Embryonic facial prominence (tissue), 1 donor: ENCODE results near the gene PLOD3.

Experiments used
- DNase-seq: peaks from one replicate; pipeline ENCODE4 v3.0.0-alpha.2; 2016; ENCODE audit errors: extremely low spot score

PLOD3 gene

GRCh38 chr7:101179713-101180112, 37.7 kb downstream of the PLOD3 start:
- DNase-seq: no peak

- no peak for DNase-seq
These were observed 38.3 kb downstream of the PLOD3 start for GRCh38 chr7:101179117-101179516.

DNA sequence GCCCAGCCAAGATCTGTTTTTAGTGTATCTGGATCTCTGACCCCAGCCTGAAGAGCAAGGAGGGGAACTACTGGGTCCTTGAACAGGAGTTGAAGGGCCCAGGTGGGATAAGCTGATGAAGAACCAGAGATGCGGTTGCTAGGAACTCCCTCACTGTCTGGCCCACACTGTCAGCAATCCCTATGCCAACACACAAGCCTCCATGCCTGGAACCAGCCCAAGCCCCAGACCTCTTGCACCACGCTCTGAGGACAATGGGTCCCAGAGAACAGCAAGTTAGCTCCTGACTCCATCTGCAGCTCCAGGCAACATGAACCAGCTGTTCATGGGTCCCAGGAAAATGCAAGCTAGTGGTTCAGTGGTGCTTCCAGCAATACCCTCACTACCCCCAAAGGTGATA, 39.7 kb downstream of the PLOD3 start:
- no peak for DNase-seq

DNA sequence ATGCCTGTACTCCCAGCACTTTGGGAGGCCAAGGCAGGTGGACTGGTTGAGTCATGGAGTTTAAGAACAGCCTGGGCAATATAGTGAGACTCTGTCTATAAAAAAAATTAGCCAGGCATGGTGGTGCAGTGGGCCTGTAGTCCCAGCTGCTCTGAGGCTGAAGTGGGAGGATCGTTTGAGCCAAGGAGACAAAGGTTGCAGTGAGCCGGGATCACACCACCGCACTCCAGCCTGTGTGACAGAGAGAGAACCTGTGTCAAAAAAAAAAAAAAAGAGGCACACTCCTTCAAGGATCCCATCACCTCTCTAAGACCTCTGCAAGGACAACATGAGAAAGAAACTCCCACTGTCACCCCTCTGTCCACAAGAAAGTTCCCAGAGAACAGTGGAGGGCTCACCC, 41.7 kb downstream of the PLOD3 start:
- DNase-seq: no peak

DNA sequence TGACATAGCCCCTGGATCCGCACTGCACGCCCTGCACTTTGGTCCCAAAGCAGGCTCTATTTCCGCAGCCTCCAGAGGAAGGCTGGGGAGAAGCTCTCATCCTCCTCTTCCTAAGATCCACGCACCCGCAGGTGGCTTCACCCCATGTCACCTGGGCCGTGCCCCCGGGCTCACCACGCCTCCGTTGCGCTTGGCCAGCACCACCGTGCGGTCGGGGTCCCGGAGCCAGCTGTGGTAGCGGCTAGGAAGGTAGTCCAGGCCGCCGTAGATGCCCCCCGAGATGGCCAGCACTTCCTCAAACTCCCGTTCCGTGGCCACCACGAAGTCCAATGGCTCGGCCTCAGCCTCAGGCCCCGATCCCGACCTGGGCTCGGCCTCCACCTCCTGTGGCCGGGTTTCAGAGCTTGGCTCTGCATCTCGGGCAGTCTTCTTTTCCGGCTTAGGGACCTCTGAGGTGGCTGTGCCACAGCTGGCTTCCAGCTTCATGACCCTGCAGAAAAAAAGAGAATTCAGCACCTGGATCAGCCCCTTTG, 43.0 kb downstream of the PLOD3 start:
- peak; percentile 1 for DNase-seq

DNA sequence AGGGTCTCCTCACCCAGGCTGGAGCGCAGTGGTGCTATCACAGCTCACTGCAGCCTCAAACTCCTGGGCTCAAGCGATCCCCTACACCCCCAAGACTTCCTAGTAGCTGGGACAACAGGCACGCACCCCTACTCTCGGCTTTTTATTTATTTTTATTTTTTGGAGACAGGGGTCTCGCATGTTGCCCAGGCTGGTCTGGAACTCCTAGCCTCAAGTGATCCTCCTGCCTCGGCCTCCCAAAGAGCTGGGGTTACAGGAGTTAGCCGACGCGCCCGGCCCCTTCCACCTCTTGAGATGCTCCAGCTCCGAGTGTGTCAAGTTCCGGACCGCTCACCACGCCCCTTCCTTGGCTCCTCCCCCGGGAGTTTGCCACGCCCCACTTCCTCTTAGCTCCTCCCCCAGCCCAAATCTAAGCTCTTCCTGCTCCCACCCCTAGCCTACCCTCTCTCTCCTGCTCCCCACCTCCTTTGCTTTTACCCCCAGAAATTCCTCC, 43.6 kb downstream of the PLOD3 start:
- peak; percentile 5 for DNase-seq

DNA sequence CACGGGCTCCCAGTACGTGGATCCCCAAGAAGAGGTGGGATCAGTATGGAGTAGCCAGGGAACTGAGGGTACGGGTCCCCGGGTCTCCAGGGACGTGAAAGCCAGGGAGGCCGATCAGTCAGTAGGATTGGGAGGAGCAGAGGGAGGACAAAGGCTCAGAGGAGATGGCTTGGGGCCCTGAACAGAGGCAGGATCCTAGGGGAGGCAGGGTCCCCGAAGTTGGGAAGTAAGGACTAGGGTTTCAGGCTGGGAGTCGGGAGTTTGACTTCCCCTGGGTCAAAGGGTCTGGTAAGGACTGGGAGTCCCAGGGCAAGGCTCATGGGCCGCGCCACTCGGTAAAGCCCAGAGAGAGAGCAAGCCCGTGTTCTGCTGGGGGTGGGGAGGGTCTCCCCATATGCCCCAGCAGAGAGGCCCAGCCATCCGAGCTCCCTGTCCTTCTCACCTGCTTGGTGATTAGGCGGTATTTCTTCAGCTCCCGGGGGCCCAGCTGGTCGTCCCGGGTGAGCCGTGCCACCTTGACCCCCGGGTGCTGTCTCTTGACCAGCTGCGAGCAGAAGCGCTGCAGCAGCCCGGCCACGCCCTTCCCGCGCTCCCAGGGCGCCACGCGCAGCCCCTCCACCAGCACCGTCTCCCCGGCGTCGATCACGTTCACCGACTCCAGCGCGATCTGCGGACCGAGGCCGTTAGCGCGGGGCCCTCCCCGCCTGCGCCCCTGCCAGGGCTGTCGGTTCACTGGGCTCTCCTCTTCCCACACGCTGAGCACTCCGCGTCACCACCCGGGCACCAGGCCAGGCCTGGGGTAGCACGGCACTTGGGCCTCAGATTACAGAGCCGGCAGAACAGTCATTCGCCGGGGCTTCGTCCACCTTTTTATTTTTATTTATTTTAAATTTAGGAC, 44.3 kb downstream of the PLOD3 start:
- DNase-seq: no peak

DNA sequence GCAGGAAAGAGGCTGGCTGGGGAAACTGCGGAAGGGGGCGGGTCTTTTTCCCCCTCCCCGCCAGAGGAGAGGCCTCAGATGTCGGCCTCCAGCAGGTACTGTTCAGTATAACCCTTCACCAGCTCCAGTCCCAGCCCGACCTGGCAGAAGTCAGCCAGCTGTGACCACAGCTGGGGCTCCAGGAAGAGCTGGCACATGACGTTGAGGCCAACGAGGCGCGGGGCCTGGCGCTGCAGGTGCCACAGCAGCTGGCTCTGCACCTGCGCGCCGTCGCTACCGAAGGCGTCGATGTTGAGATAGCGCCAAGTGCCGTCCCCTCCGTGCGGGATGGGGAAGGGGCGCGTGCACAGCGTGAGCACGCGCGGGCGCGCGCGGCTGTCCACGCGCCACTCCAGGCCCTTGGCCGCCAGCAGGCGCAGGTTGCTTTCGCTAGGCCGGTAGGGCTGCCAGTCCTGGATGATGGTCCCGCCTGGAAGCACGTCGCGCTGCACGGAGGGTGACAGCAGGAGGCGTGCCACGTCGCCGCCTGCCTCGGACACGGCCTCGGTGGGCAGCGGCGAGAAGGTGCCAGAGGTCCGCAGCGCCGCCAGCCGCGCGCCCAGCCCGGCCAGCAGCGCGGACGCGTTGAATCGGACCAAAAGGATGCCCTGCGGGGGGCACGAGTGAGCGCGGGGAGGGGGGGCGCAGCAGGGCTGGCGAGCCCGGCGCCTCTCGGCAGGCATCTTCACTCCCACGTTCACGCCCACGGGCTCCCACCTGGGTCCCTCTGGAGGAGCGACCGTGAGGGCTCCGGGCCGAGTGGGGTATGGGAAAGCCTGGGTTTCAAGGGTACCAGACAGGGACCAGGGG, 45.2 kb downstream of the PLOD3 start:
- no peak for DNase-seq

GRCh38 chr7:101171442-101171837, 45.9 kb downstream of the PLOD3 start:
- DNase-seq: no peak

DNA sequence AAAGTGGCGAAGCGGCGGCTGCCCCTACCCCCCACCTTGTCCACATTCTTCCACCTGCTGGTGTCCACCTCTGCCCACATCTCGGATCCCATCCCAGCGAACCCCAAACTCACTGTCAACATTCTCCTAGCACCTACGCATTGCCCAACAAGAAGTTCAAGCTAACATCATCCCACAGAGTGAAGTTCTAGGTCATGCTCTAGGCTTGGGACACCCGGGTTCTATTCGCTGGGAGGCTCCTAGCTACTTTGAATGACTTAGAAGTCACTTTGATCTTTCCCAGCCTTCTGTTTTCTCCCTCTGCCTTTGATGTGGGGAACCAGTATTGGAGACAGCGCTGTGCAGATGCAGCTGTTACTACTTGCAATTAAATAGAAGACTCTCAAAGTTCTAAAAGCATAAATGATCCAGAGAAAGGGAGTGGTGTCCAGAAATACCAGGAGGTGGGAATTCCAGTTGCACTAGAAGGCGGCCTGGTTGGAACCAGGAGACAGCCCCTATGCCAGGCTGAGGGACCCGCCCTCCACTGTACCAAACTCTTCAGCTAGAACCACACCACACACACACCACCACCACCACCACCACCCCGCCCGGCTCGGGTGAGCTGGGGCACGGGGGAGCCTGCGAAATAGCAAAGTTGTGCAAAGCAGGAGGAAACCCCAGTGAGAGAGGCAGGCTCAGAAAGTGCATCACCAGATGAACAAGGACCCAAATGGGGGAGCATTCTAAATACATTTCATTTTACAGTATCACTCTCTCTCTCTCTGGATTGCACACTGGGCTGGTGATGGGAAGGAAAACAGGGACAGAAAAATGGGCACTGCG, 46.6 kb downstream of the PLOD3 start:
- DNase-seq: no peak

DNA sequence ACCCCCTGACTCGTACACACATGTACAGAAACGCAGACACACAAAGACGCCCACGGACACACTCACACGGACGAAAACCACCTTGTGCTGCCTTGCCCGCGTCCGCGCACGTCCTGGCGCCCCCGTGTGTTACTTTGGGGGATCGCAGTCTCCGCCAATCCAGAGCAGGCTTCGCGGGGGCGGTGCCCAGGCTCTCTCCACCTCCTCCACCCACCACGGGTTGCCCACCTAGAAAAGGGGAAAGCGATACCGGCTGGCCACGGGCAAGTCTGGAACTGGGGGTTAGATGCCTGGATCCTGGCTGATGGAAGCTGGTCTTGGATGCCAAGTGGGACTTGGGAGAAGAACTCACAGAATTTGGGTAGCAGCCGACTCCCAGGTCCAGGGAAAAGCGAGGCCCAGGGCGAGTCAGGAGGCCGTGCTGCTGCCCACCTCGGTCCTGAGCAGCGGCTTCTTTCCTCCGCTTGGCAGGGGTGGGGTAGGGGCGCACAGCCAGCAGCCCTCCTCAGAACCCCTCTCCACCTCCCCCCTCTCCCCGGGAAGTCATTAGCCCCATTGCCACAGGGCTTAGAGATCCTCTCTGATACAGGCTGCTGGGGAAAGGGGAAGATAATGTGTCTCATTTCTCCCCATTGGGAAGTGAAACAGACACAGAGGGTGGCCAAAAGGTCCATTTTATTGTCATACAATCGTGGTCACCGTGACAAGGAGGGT, 47.4 kb downstream of the PLOD3 start:
- no peak for DNase-seq

GRCh38 chr7:101169110-101169837, 48.1 kb downstream of the PLOD3 start:
- no peak for DNase-seq

DNA sequence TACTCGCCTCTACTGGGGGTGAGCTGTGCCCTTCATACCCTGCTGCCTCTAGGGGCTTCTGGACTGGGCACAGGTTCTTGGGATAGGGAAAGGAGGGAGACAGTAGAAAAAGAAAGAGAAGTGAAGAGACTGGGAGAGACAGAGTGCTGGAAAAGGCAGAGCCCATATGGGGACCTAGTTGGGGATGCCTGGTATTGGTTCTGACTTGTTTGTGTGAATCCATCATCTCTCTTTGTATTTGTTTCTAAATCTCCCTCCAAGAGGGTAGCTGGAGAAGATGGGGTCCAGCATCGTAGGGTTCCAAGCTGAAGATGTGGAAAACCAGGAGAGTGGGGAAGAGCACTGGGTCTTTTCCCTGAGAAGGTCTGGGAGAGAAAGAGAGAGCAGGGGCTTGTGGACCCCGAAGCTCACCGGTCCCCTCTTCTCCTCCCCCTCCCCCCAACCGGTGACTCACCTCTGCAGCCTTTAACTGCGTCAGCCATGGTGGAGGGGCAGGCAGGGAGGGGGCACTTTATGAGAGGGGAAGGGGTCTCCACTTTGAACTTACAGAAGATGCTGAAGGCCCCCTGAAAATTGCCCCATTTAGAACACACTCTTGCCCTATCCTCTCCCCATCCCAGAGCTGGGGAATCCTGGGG, 48.9 kb downstream of the PLOD3 start:
- no peak for DNase-seq

- DNase-seq: no peak
These were observed 49.6 kb downstream of the PLOD3 start for GRCh38 chr7:101167645-101168411.

DNA sequence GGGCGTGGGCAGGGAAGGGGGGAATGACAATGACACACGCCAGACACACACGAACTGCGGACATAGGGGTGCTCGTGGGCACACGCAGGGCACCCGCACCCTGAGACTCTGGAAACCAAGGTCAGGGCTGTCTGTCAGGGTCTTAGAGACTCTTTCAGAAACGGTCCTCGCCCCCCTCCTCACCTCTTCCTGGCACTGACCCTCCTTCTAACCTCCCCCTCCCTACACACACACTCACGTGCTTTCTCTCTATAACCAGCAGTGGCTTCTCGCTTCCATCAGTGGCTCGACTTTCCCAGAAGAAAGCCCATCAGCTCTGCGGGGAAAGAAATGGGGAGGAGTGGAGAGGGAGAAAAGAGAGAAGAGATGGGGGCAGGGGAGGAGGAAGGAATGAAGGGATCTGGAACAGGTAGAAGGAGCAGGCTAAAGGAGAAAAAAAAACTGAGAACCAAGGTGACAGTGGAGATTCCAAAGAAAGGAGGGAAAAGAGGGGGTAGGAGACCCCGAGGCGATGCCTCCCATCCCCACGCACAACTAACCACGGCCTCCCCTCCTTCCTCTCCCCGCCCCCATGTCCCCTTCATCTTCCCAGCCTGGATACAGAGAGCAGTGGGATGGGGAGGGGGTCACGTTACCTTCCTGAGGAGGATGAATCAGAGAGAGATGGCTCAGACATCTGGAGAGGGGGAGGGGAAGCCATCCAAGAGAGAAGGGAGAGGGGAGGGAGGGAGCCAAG, 50.3 kb downstream of the PLOD3 start:
- DNase-seq: no peak

GRCh38 chr7:101166648-101166908, 50.8 kb downstream of the PLOD3 start:
- no peak for DNase-seq

GRCh38 chr7:101165958-101166647, 51.3 kb downstream of the PLOD3 start:
- no peak for DNase-seq
